ENCODE measurements around the gene CTU1.

DNA sequence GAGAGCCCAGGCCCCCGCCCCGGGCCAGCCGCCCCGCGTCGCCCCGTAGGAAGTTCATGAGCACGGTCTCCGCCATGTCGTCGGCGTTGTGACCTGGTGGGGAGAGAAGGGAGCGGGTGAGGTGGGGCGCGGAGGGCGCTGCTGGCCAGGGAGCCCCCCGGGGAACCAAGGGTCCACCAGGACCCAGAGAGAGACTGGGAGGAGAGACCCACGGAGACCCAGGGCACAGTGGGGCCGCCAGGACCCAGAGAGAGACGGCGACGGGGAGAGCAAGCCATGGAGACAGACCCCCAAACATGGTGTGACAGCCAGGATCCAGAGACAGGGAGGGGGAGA, 9.2 kb downstream of the CTU1 start:
- TF ChIP-seq EZH2phosphoT487 (IDR thresholded peaks at IDR 0.05; ENCODE audit: insufficient read depth, low read depth) (no peak), EZH2 (IDR thresholded peaks at IDR 0.05; ENCODE audit: insufficient read depth, poor library complexity, severe bottlenecking) (no peak)

All from GM23248 (cell line).